ENCODE results near the gene ATP5IF1. TPM values are rescaled to one million over a fixed set of nuclear protein-coding genes. Genes with fewer than 3 reads are reported as not detected.

Gene ATP5IF1
- total and polyA plus RNA-seq, 2 of the 8 experiments (the other 6 are each of a cell fraction or from before 2014, with no cell fraction given) = 198 to 242 TPM

- TF ChIP-seq ATF2 (IDR thresholded peaks at IDR 0.05; ENCODE audit: low read length) (no peak), PHF8 (conservative IDR thresholded peaks at IDR 0.05; ENCODE audit: low read depth, low read length) (no peak), YY1 (IDR thresholded peaks at IDR 0.05; ENCODE audit: low read depth, low read length) (no peak), SIN3A (conservative IDR thresholded peaks at IDR 0.05 in 1 of 2, IDR thresholded peaks at IDR 0.05 in 1 of 2; ENCODE audit: low read depth in 1 of 2, low read length in 2 of 2) (no peak), CBX8 (IDR thresholded peaks at IDR 0.05; ENCODE audit: borderline replicate concordance, low read depth, low read length) (no peak), CTBP2 (IDR thresholded peaks at IDR 0.05; ENCODE audit: borderline replicate concordance, insufficient read depth, insufficient read length, low read length) (no peak)
Observed at GRCh38 chr1:28199328-28200233, 36.3 kb upstream of the ATP5IF1 start (continued).

Measured in H1 (cell line).